ENCODE measurements around the gene HCFC1. TPM values are rescaled to one million over a fixed set of nuclear protein-coding genes. Genes with fewer than 3 reads are reported as not detected.
A peak's percentile ranks its signal among the peaks of the same experiment; 100 is the strongest.

Gene HCFC1
- total and polyA plus RNA-seq, 9 of the 15 experiments (the other 6 are each of a cell fraction or from before 2014, with no cell fraction given) = 2.8 to 133 (median 17.1) TPM

DNA sequence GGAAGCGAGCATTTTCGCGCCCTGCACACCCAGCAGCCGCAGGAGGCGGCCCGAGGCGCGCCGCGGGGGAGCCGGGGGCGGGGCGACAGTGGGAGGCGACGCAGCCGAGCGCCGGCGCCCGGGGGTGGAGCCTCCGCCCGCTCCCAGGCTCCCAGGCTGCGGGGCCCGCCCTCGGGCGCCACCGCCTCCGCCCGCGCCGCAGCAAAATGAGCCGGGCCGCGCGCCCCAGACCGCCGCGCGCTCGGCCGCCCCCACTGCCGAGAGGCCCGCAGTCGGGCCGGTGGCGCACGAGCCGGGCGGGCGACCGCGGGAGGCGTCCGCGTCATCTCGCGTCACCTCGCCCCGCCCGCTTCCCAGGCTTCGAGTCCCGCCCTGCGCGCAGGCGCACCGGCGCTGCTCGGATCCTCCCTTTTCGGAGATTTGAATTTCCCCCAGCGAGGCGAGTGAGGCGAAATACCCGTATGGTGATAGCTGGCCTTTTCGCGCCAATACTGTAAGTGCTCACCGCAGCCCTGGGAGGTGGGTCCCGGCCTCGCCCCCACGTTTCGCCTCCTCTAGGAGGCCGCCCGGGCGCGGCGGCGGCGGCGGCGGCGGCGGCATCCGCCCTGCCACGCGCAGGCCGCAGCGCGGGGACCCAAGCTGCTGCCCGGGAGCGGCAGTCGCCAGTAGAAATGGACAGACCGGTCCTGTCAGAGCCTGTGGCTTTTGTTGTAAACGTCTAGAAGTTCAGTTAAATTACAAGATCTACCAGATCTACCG, 929 bp upstream of the HCFC1 start, which contains the start of gene TMEM187 (continued):
- TF ChIP-seq, protein P1, sequence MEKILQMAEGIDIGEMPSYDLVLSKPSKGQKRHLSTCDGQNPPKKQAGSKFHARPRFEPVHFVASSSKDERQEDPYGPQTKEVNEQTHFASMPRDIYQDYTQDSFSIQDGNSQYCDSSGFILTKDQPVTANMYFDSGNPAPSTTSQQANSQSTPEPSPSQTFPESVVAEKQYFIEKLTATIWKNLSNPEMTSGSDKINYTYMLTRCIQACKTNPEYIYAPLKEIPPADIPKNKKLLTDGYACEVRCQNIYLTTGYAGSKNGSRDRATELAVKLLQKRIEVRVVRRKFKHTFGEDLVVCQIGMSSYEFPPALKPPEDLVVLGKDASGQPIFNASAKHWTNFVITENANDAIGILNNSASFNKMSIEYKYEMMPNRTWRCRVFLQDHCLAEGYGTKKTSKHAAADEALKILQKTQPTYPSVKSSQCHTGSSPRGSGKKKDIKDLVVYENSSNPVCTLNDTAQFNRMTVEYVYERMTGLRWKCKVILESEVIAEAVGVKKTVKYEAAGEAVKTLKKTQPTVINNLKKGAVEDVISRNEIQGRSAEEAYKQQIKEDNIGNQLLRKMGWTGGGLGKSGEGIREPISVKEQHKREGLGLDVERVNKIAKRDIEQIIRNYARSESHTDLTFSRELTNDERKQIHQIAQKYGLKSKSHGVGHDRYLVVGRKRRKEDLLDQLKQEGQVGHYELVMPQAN (IDR thresholded peaks at IDR 0.05; ENCODE audit: borderline replicate concordance) = no peak
- no peak for TF ChIP-seq PYGO2 (tag; IDR thresholded peaks at IDR 0.05)
- TF ChIP-seq, protein P2, sequence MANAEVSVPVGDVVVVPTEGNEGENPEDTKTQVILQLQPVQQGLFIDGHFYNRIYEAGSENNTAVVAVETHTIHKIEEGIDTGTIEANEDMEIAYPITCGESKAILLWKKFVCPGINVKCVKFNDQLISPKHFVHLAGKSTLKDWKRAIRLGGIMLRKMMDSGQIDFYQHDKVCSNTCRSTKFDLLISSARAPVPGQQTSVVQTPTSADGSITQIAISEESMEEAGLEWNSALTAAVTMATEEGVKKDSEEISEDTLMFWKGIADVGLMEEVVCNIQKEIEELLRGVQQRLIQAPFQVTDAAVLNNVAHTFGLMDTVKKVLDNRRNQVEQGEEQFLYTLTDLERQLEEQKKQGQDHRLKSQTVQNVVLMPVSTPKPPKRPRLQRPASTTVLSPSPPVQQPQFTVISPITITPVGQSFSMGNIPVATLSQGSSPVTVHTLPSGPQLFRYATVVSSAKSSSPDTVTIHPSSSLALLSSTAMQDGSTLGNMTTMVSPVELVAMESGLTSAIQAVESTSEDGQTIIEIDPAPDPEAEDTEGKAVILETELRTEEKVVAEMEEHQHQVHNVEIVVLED (CRISPR knock-in tag; IDR thresholded peaks at IDR 0.05) = peak; percentile 71
- TF ChIP-seq SIN3A (IDR thresholded peaks at IDR 0.05; ENCODE audit: borderline replicate concordance in 2 of 2, control insufficient read depth in 1 of 2, low read depth in 2 of 2, low read length in 2 of 2) = peak in 1 of 2 experiments; percentile 26; a peak in 1 of 4 replicates
- TF ChIP-seq SMAD3 (CRISPR knock-in tag; conservative IDR thresholded peaks at IDR 0.05) = no peak
- no peak for TF ChIP-seq ASH1L (IDR thresholded peaks at IDR 0.05; ENCODE audit: borderline replicate concordance, low read depth, partially characterized antibody)
- TF ChIP-seq ZFP30 (CRISPR knock-in tag; IDR thresholded peaks at IDR 0.05; ENCODE audit: borderline replicate concordance) = no peak
- TF ChIP-seq KLF1 (tag; IDR thresholded peaks at IDR 0.05) = peak; percentile 31; the same call in 1 of the 2 replicates
- TF ChIP-seq NUFIP1 (IDR thresholded peaks at IDR 0.05; ENCODE audit: partially characterized antibody) = no peak
- TF ChIP-seq, protein P3, sequence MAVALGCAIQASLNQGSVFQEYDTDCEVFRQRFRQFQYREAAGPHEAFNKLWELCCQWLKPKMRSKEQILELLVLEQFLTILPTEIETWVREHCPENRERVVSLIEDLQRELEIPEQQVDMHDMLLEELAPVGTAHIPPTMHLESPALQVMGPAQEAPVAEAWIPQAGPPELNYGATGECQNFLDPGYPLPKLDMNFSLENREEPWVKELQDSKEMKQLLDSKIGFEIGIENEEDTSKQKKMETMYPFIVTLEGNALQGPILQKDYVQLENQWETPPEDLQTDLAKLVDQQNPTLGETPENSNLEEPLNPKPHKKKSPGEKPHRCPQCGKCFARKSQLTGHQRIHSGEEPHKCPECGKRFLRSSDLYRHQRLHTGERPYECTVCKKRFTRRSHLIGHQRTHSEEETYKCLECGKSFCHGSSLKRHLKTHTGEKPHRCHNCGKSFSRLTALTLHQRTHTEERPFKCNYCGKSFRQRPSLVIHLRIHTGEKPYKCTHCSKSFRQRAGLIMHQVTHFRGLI (CRISPR knock-in tag; IDR thresholded peaks at IDR 0.05) = no peak
- peak; percentile 40 for TF ChIP-seq KDM5B (IDR thresholded peaks at IDR 0.05; ENCODE audit: insufficient replicate concordance, low read depth, low read length)
- TF ChIP-seq, protein P4, sequence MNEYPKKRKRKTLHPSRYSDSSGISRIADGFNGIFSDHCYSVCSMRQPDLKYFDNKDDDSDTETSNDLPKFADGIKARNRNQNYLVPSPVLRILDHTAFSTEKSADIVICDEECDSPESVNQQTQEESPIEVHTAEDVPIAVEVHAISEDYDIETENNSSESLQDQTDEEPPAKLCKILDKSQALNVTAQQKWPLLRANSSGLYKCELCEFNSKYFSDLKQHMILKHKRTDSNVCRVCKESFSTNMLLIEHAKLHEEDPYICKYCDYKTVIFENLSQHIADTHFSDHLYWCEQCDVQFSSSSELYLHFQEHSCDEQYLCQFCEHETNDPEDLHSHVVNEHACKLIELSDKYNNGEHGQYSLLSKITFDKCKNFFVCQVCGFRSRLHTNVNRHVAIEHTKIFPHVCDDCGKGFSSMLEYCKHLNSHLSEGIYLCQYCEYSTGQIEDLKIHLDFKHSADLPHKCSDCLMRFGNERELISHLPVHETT (CRISPR knock-in tag; conservative IDR thresholded peaks at IDR 0.05 in 1 of 2, IDR thresholded peaks at IDR 0.05 in 1 of 2) = peak in 1 of 2 experiments; percentile 92; a peak in 2 of 4 replicates
- TF ChIP-seq ZNF347 (CRISPR knock-in tag; IDR thresholded peaks at IDR 0.05; ENCODE audit: low read depth) = no peak
- TF ChIP-seq CREB1 (IDR thresholded peaks at IDR 0.05) = peak; percentile 78
- peak; percentile 62; the same call in 1 of the 2 replicates for TF ChIP-seq CREB1 (CRISPR knock-in tag; IDR thresholded peaks at IDR 0.05)
- TF ChIP-seq RUNX1 (IDR thresholded peaks at IDR 0.05; ENCODE audit: low read depth) = no peak
- TF ChIP-seq NR2C2 (CRISPR knock-in tag; IDR thresholded peaks at IDR 0.05) = no peak
- TF ChIP-seq NR2C2 (tag; IDR thresholded peaks at IDR 0.05) = no peak; the same call in 1 of the 2 replicates
- 0 out of 2 replicates have a peak, but pooled peaks have one; percentile 9 for TF ChIP-seq ATF7 (IDR thresholded peaks at IDR 0.05)
